WTC11 (cell line): ENCODE measurements around the gene DNAAF8. TPM values are rescaled to one million over a fixed set of nuclear protein-coding genes. Genes with fewer than 3 reads are reported as not detected.

ENCODE experiments used
- ATAC-seq: fragments of 200-7000 bp; cut with Tn5 transposase; 2 replicates; pipeline ENCODE4 v1.10.0; 2021; ENCODE audit warnings: mild to moderate bottlenecking, moderate library complexity
- CTCF ChIA-PET: fragments of 300-600 bp; sonication (Branson Sonifier 250); formaldehyde crosslinking; loops from one replicate; lab custom pipeline; 2021; ENCODE audit warnings: antibody characterized with exemption; lab: Charles Lee
- POLR2A ChIA-PET: fragments of 350-600 bp; sonication (Branson Sonifier 250); formaldehyde crosslinking; loops from one replicate; lab custom pipeline; 2021; ENCODE audit warnings: antibody characterized with exemption; lab: Charles Lee
- DNase-seq: peaks from one replicate; pipeline ENCODE4 v3.0.0; 2021; ENCODE audit warnings: low spot score
- H3K27ac Mint-ChIP-seq: 2 replicates; pipeline ENCODE4 v1.8.0; 2021; ENCODE audit warnings: mixed read lengths
- H3K27me3 Mint-ChIP-seq: 2 replicates; pipeline ENCODE4 v1.8.0; 2021; ENCODE audit warnings: low read depth, mild to moderate bottlenecking, moderate library complexity, mixed read lengths
- H3K36me3 Mint-ChIP-seq: 2 replicates; pipeline ENCODE4 v1.8.0; 2021; ENCODE audit warnings: mixed read lengths
- H3K4me1 Mint-ChIP-seq: 2 replicates; pipeline ENCODE4 v1.8.0; 2022; ENCODE audit warnings: mixed read lengths
- H3K4me3 Mint-ChIP-seq: 2 replicates; pipeline ENCODE4 v1.8.0; 2021; ENCODE audit warnings: mild to moderate bottlenecking, moderate library complexity, mixed read lengths
- H3K9me3 Mint-ChIP-seq: 2 replicates; pipeline ENCODE4 v1.8.0; 2021; ENCODE audit warnings: mixed read lengths
- AR ChIP-seq: fragments of 250-450 bp; sonication (Bioruptor Pico); IDR thresholded peaks from 2 replicates; pipeline ENCODE4 v1.9.0; 2021; ENCODE audit warnings: mild to moderate bottlenecking
- ARID4B ChIP-seq: sonication (generic); formaldehyde crosslinking; IDR thresholded peaks from 2 replicates; pipeline ENCODE4 v1.8.0; 2023; ENCODE audit warnings: missing genetic modification reagents, mild to moderate bottlenecking, borderline replicate concordance
- CTCF ChIP-seq: fragments of 200-600 bp; IDR thresholded peaks from 2 replicates; pipeline ENCODE4 v1.8.0; 2022; ENCODE audit warnings: antibody characterized with exemption
- ERG ChIP-seq: fragments of 250-450 bp; sonication (Bioruptor Pico); IDR thresholded peaks from 2 replicates; pipeline ENCODE4 v1.8.0; 2021; ENCODE audit warnings: mild to moderate bottlenecking
- GTF2I ChIP-seq: fragments of 250-450 bp; sonication (Bioruptor Pico); conservative IDR thresholded peaks from 2 replicates; pipeline ENCODE4 v1.4.0; 2021; ENCODE audit warnings: mild to moderate bottlenecking
- HMGXB4 ChIP-seq: sonication (generic); formaldehyde crosslinking; IDR thresholded peaks from 2 replicates; pipeline ENCODE4 v1.8.1; 2023; ENCODE audit warnings: mild to moderate bottlenecking, moderate library complexity, missing genetic modification reagents
- JUN ChIP-seq: sonication (generic); formaldehyde crosslinking; IDR thresholded peaks from 2 replicates; pipeline ENCODE4 v1.8.0; 2023; ENCODE audit warnings: mild to moderate bottlenecking, missing genetic modification reagents
- KAT7 ChIP-seq: sonication (generic); formaldehyde crosslinking; IDR thresholded peaks from 2 replicates; pipeline ENCODE4 v1.8.1; 2023; ENCODE audit warnings: missing genetic modification reagents, mild to moderate bottlenecking, borderline replicate concordance
- MAX ChIP-seq: sonication (generic); formaldehyde crosslinking; IDR thresholded peaks from 2 replicates; pipeline ENCODE4 v1.8.0; 2022; ENCODE audit warnings: mild to moderate bottlenecking, missing genetic modification reagents
- NFYB ChIP-seq: sonication (generic); formaldehyde crosslinking; conservative IDR thresholded peaks from 2 replicates; pipeline ENCODE4 v1.8.0; 2022; ENCODE audit warnings: low read depth, missing genetic modification reagents
- PRRX2 ChIP-seq: fragments of 250-450 bp; sonication (Bioruptor Pico); IDR thresholded peaks from 2 replicates; pipeline ENCODE4 v1.8.0; 2021; ENCODE audit warnings: mild to moderate bottlenecking
- TEAD1 ChIP-seq: sonication (generic); formaldehyde crosslinking; IDR thresholded peaks from 2 replicates; pipeline ENCODE4 v1.8.0; 2022; ENCODE audit warnings: mild to moderate bottlenecking, missing genetic modification reagents
- USF1 ChIP-seq: sonication (generic); formaldehyde crosslinking; IDR thresholded peaks from 2 replicates; pipeline ENCODE4 v1.8.0; 2022; ENCODE audit warnings: mild to moderate bottlenecking, missing genetic modification reagents
- ZBTB21 ChIP-seq: sonication (generic); formaldehyde crosslinking; IDR thresholded peaks from 2 replicates; pipeline ENCODE4 v1.8.1; 2023; ENCODE audit warnings: mild to moderate bottlenecking, missing genetic modification reagents, borderline replicate concordance
- ZNF263 ChIP-seq: sonication (generic); formaldehyde crosslinking; IDR thresholded peaks from 2 replicates; pipeline ENCODE4 v1.8.1; 2022; ENCODE audit warnings: low read depth, mild to moderate bottlenecking, moderate library complexity, missing genetic modification reagents
- ZNF416 ChIP-seq: fragments of 250-450 bp; sonication (Bioruptor Pico); IDR thresholded peaks from 2 replicates; pipeline ENCODE4 v1.9.0; 2021; ENCODE audit warnings: mild to moderate bottlenecking, inconsistent platforms
- total RNA-seq: library from RNA; stranded (reverse); gene quantifications from 3 replicates; pipeline ENCODE4 v1.2.3, GENCODE V29; 2021

DNAAF8 gene
- total RNA-seq, 1 experiment from 2014 or later: 0.09 TPM

GRCh38 chr16:4692460-4693295, 41.7 kb upstream of the DNAAF8 start:
- TF ChIP-seq AR (peak; percentile 80; the same call in 1 of the 2 replicates), GTF2I (0 out of 2 replicates have a peak, but pooled peaks have one; percentile 15), MAX (CRISPR knock-in tag) (no peak; the same call in 1 of the 2 replicates), PRRX2 (0 out of 2 replicates have a peak, but pooled peaks have one; percentile 30), KAT7 (CRISPR knock-in tag) (0 out of 2 replicates have a peak, but pooled peaks have one; percentile 59), ERG (CRISPR knock-in tag) (no peak), JUN (no peak), ZBTB21 (CRISPR knock-in tag) (no peak), ZNF416 (peak; percentile 70; the same call in 1 of the 2 replicates), USF1 (CRISPR knock-in tag) (no peak)
- TF ChIP-seq, all 79 proteins: peak for 5
- H3K36me3 Mint-ChIP-seq: no peaks in the 10 kb centered on the region; the same call in 1 of the 2 replicates
- no peaks in the 10 kb centered on the region for H3K4me1 Mint-ChIP-seq
- ChIA-PET POLR2A (interaction anchor here (0.5 to 1.2 kb wide), 4 partner anchors 10 to 112 kb away, joined by 3 read pairs; no protein-coding TSS in a partner anchor), CTCF (interaction anchor here (0.7 to 6.5 kb wide), 5 partner anchors 10 to 290 kb away, joined by 3 to 63 read pairs (median 10); partner anchors contain the start of genes MGRN1 and ROGDI)
- no peaks in the 10 kb centered on the region for H3K27me3 Mint-ChIP-seq
- H3K27ac Mint-ChIP-seq: peak overlapping the region; percentile 19; the same call in 1 of the 2 replicates
- no peaks in the 10 kb centered on the region for H3K9me3 Mint-ChIP-seq
- peak overlapping the region; percentile 67 for H3K4me3 Mint-ChIP-seq
- peak; percentile 0 for ATAC-seq
- no peak for DNase-seq

GRCh38 chr16:4693296-4693955, 40.9 kb upstream of the DNAAF8 start, which contains the start of gene NUDT16L1:
Gene NUDT16L1, plus strand, starts transcription at chr16:4693562. Its CDS starts 165 bp downstream, at chr16:4693727.
- Mint-ChIP-seq H3K36me3 (peaks cover 2% of the 10 kb centered on the region; the same call in 1 of the 2 replicates), H3K9me3 (no peaks in the 10 kb centered on the region), H3K4me1 (no peaks in the 10 kb centered on the region), H3K4me3 (peak within 1 kb of the TSS; percentile 69), H3K27ac (peak within 1 kb of the TSS; percentile 19; the same call in 1 of the 2 replicates), H3K27me3 (no peaks in the 10 kb centered on the region)
- POLR2A ChIA-PET: interaction anchor here (0.5 to 1.2 kb wide), 5 partner anchors 9 to 164 kb away, joined by 3 read pairs; no protein-coding TSS in a partner anchor
- DNase-seq (peak; percentile 96), ATAC-seq (peak; percentile 88)
- CTCF ChIA-PET: interaction anchor here (1.0 to 6.5 kb wide), 5 partner anchors 11 to 263 kb away, joined by 3 to 63 read pairs (median 10); partner anchors contain the start of genes MGRN1 and ROGDI
- TF ChIP-seq CTCF: no peak
- no peak for TF ChIP-seq KAT7 (CRISPR knock-in tag)
- TF ChIP-seq NFYB (CRISPR knock-in tag): peak; percentile 89
- peak; percentile 15; the same call in 1 of the 2 replicates for TF ChIP-seq ZNF263 (CRISPR knock-in tag)
- peak; percentile 37; the same call in 1 of the 2 replicates for TF ChIP-seq MAX (CRISPR knock-in tag)
- peak; percentile 58 for TF ChIP-seq HMGXB4
- 0 out of 2 replicates have a peak, but pooled peaks have one; percentile 73 for TF ChIP-seq PRRX2
- peak; percentile 71; the same call in 1 of the 2 replicates for TF ChIP-seq TEAD1 (CRISPR knock-in tag)
- peak; percentile 73; the same call in 1 of the 2 replicates for TF ChIP-seq ARID4B (CRISPR knock-in tag)
